Panc1 (cell line): ENCODE measurements around the gene ACTL7B. TPM values are rescaled to one million over a fixed set of nuclear protein-coding genes. Genes with fewer than 3 reads are reported as not detected.

Experiments
- ATAC-seq: fragments of 200-7000 bp; cut with Tn5 transposase; 2 replicates; pipeline ENCODE4 v1.9.1; 2020; ENCODE audit warnings: mild to moderate bottlenecking, moderate library complexity
- BruUV-seq: library from RNA; stranded (reverse); fragments of 400-500 nt; replicated peaks from 2 replicates; lab custom pipeline; 2021; lab: Mats Ljungman, UMichigan
- CTCF ChIA-PET: fragments of 300-600 bp; sonication (Branson Sonifier 250); formaldehyde crosslinking; loops from one replicate; lab custom pipeline; 2022; ENCODE audit warnings: antibody characterized with exemption; lab: Charles Lee
- POLR2A ChIA-PET: fragments of 300-600 bp; sonication (Branson Sonifier 250); formaldehyde crosslinking; loops from one replicate; lab custom pipeline; 2022; ENCODE audit warnings: antibody characterized with exemption; lab: Charles Lee
- DNase-seq: peaks from one replicate; pipeline ENCODE4 v3.0.0-alpha.2; 2010; ENCODE audit warnings: low read depth, low spot score
- H3K27ac ChIP-seq: 2 replicates; pipeline ENCODE4 v1.5.1; 2011; ENCODE audit warnings: mild to moderate bottlenecking, low read length, inconsistent platforms
- H3K27me3 ChIP-seq: fragments of 200-500 bp; sonication (Bioruptor generic); 2 replicates; pipeline ENCODE4 v1.6.0; 2014; ENCODE audit warnings: low read length, inconsistent platforms; ENCODE audit not compliant: control insufficient read depth, insufficient read depth
- H3K36me3 ChIP-seq: fragments of 200-500 bp; sonication (Bioruptor generic); 2 replicates; pipeline ENCODE4 v1.5.1; 2014; ENCODE audit warnings: inconsistent platforms, mild to moderate bottlenecking, low read length, moderate library complexity; ENCODE audit not compliant: control insufficient read depth, insufficient read depth
- H3K4me1 ChIP-seq: 2 replicates; pipeline ENCODE4 v1.5.1; 2011; ENCODE audit warnings: inconsistent platforms, mild to moderate bottlenecking, low read length, moderate library complexity; ENCODE audit not compliant: control insufficient read depth, insufficient read depth
- H3K4me3 ChIP-seq, 2 experiments: 2 replicates each; pipeline ENCODE4 v1.5.1; 2011 to 2012; ENCODE audit warnings: low read depth in 2 of 2, low read length in 2 of 2, mild to moderate bottlenecking in 2 of 2, inconsistent platforms in 1 of 2, moderate library complexity in 1 of 2
- H3K9me3 ChIP-seq: fragments of 200-500 bp; sonication (Bioruptor generic); 2 replicates; pipeline ENCODE4 v1.5.1; 2014; ENCODE audit warnings: low read depth, mild to moderate bottlenecking, inconsistent platforms, low read length, moderate library complexity; ENCODE audit not compliant: control insufficient read depth, insufficient read depth
- CTCF ChIP-seq: fragments of 450-650 bp; IDR thresholded peaks from 2 replicates; pipeline ENCODE4 v1.5.1; 2017; ENCODE audit warnings: mild to moderate bottlenecking
- POLR2AphosphoS5 ChIP-seq: IDR thresholded peaks from 2 replicates; pipeline ENCODE4 v1.6.1; 2012; ENCODE audit warnings: mild to moderate bottlenecking, low read depth, low read length, moderate library complexity
- REST ChIP-seq, 2 experiments: IDR thresholded peaks; 2 replicates each; pipeline ENCODE4 v1.6.1; 2011 to 2012; ENCODE audit warnings: low read depth in 2 of 2, control low read depth in 1 of 2, low read length in 1 of 2, mild to moderate bottlenecking in 1 of 2, moderate library complexity in 1 of 2; ENCODE audit not compliant: insufficient read depth in 1 of 2
- SIN3A ChIP-seq: IDR thresholded peaks from 2 replicates; pipeline ENCODE4 v1.6.1; 2012; ENCODE audit warnings: low read depth, mild to moderate bottlenecking, low read length, moderate library complexity, borderline replicate concordance; ENCODE audit not compliant: insufficient read depth
- TCF7L2 ChIP-seq: IDR thresholded peaks from 2 replicates; pipeline ENCODE4 v1.6.1; 2011; ENCODE audit warnings: mild to moderate bottlenecking, low read depth, low read length, inconsistent platforms
- in situ Hi-C: cut with HindIII; loops from 2 replicates; pipeline ENCODE4 v1.10.0; 2016; ENCODE audit warnings: low sequenced_read_pairs, low pct_unique_long_range_greater_than_20kb
- intact Hi-C: fragments of 100-400 bp; cut with micrococcal nuclease; formaldehyde crosslinking; loops from one replicate; pipeline ENCODE4 v1.10.0; 2022; ENCODE audit not compliant: unreplicated experiment
- total RNA-seq: library from RNA; stranded (reverse); gene quantifications from one replicate; pipeline ENCODE4 v1.2.1, GENCODE V29; 2021; ENCODE audit not compliant: unreplicated experiment

ACTL7B gene
- total RNA-seq, 1 experiment from 2014 or later: not detected

DNA sequence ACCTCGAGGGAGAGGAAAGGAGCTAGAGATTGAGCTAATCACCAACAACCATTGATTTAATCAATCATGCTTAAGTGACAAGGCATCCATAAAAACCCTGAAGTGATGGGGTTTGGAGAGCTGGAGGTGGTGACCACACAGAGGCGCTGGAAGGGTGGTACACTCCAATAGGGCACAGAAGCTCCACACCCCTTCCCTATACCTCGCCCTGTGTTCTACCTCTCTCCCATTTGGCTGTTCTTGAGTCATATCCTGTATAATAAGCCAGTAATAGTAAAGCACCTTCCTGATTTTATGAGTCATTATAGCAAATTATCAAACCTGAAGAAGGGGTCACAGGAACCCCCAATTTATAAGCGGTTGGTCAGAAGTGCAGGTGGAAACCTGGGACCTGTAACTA is 18.3 kb downstream of the ACTL7B start:
- in situ Hi-C loops: no loop called here
- POLR2A ChIA-PET: no interaction called here
- DNase-seq (no peak), ATAC-seq (no peak)
- no peak overlapping the region for H3K4me3 ChIP-seq
- H3K36me3 ChIP-seq: no peaks in the 10 kb centered on the region
- no peaks in the 10 kb centered on the region for H3K27me3 ChIP-seq
- CTCF ChIA-PET: no interaction called here
- intact Hi-C loops: no loop called here
- H3K9me3 ChIP-seq: no peaks in the 10 kb centered on the region
- BruUV-seq: no TSS peak
- TF ChIP-seq SIN3A (no peak), REST (IDR thresholded peaks at IDR 0.05; ENCODE audit: insufficient read depth in 1 of 2, low read depth in 2 of 2, low read length in 1 of 2) (no peak), POLR2AphosphoS5 (no peak), TCF7L2 (no peak), CTCF (no peak)
- H3K27ac ChIP-seq: no peak overlapping the region
- no peaks in the 10 kb centered on the region for H3K4me1 ChIP-seq

- Histone ChIP-seq H3K4me1 (no peaks in the 10 kb centered on the region), H3K9me3 (no peaks in the 10 kb centered on the region), H3K4me3 (no peak overlapping the region), H3K27ac (no peak overlapping the region), H3K36me3 (no peaks in the 10 kb centered on the region), H3K27me3 (no peaks in the 10 kb centered on the region)
- in situ Hi-C loops (no loop called here), intact Hi-C loops (no loop called here)
- ChIA-PET CTCF (no interaction called here), POLR2A (no interaction called here)
- TF ChIP-seq CTCF (no peak), TCF7L2 (no peak), SIN3A (no peak), POLR2AphosphoS5 (no peak), REST (IDR thresholded peaks at IDR 0.05; ENCODE audit: insufficient read depth in 1 of 2, low read depth in 2 of 2, low read length in 1 of 2) (no peak)
- no peak for DNase-seq
- no TSS peak for BruUV-seq
- no peak for ATAC-seq
These were observed 19.0 kb downstream of the ACTL7B start for GRCh38 chr9:108836781-108837180.
